Gastroesophageal sphincter (tissue), 3 donors: ENCODE data around the gene YY1.

Source experiments
- CTCF ChIP-seq, 4 experiments: fragments of 200-600 bp in 2 of 4; fragments of 450-650 bp in 2 of 4; sonication (generic) in 1 of 4; IDR thresholded peaks; one replicate each; pipeline ENCODE4 v1.5.1; 2017 to 2019; ENCODE audit warnings: antibody characterized with exemption in 4 of 4, mild to moderate bottlenecking in 2 of 4, moderate library complexity in 2 of 4
- POLR2AphosphoS5 ChIP-seq: sonication (generic); formaldehyde crosslinking; IDR thresholded peaks from one replicate; pipeline ENCODE4 v1.6.1; 2017; ENCODE audit warnings: antibody characterized with exemption

- TF ChIP-seq POLR2AphosphoS5 (no peak), CTCF (IDR thresholded peaks at IDR 0.05) (no peak)
Observed at GRCh38 chr14:100279563-100279962, 40.6 kb downstream of the YY1 start.
